Left lung (tissue), 10 donors: ENCODE results near the gene HHEX. TPM values are rescaled to one million over a fixed set of nuclear protein-coding genes. Genes with fewer than 3 reads are reported as not detected.

Experiments
- ATAC-seq: fragments of 200-7000 bp; cut with Tn5 transposase; one replicate; pipeline ENCODE4 v1.9.1; 2020; ENCODE audit warnings: moderate library complexity
- DNase-seq, 4 donors: peaks; one replicate each; pipeline ENCODE4 v3.0.0-alpha.2; 2013 to 2020
- H3K27ac ChIP-seq, 2 donors: fragments of 200-600 bp; sonication (generic) in 1 of 2; one replicate each; pipeline versions ENCODE4 v1.5.0 to v1.8.0; 2020 to 2021
- H3K27me3 ChIP-seq, 2 donors: fragments of 200-600 bp; sonication (generic) in 1 of 2; one replicate each; pipeline versions ENCODE4 v1.5.0 to v1.8.0; 2020 to 2021
- H3K36me3 ChIP-seq, 2 donors: fragments of 200-600 bp; sonication (generic) in 1 of 2; one replicate each; pipeline versions ENCODE4 v1.5.0 to v1.8.0; 2020 to 2021
- H3K4me1 ChIP-seq, 2 donors: fragments of 200-600 bp; one replicate each; pipeline ENCODE4 v1.8.0; 2021
- H3K4me3 ChIP-seq, 2 donors: fragments of 200-600 bp; sonication (generic) in 1 of 2; one replicate each; pipeline versions ENCODE4 v1.5.0 to v1.8.0; 2020 to 2021; ENCODE audit warnings: mild to moderate bottlenecking in 1 of 2
- H3K9me3 ChIP-seq, 2 donors: fragments of 200-600 bp; sonication (generic) in 1 of 2; one replicate each; pipeline versions ENCODE4 v1.5.0 to v1.8.0; 2020 to 2021
- CTCF ChIP-seq, 2 donors: fragments of 200-600 bp; sonication (generic) in 1 of 2; IDR thresholded peaks; one replicate each; pipeline versions ENCODE4 v1.5.0 to v1.8.0; 2021; ENCODE audit warnings: antibody characterized with exemption in 2 of 2
- intact Hi-C, 2 donors: fragments of 100-400 bp; cut with DNase I; formaldehyde crosslinking; loops; one replicate each; pipeline versions ENCODE4 v1.11.2 to v1.14.2; 2022
- polyA plus RNA-seq, 6 donors: library from polyadenylated mRNA; unstranded; fragments of 120-200 nt; gene quantifications; one replicate each; pipeline ENCODE4 v1.2.1, GENCODE V29; 2013; ENCODE audit not compliant: insufficient read length in 6 of 6
- total RNA-seq, 2 donors: library from RNA; stranded (reverse); fragmentation: NEBNext Ultra II Directional; extraction: Animal tissue kit (Norgen Biotek cat#: 25700); gene quantifications; one replicate each; pipeline ENCODE4 v1.2.1, GENCODE V29; 2021
- donor health status: DM: no; HTN: yes; CAD: no.
- donor health status: DM: no; HTN: no; CAD: no.

Gene HHEX
- total and polyA plus RNA-seq, 8 donors: 13.7 to 44.1 (median 31.3) TPM

- intact Hi-C loops: no loop called here
- Histone ChIP-seq H3K4me3 (no peak overlapping the region), H3K36me3 (peaks cover 0 to 21% of the 10 kb centered on the region in 2 donors), H3K27me3 (peaks cover 13 to 48% of the 10 kb centered on the region in 2 donors), H3K9me3 (no peaks in the 10 kb centered on the region), H3K27ac (no peak overlapping the region), H3K4me1 (peaks cover 0 to 49% of the 10 kb centered on the region in 2 donors)
- ATAC-seq: no peak
- DNase-seq: no peak
- no peak for TF ChIP-seq CTCF (IDR thresholded peaks at IDR 0.05)
These were observed 7.0 kb downstream of the HHEX start for GRCh38 chr10:92696606-92697383.

- Histone ChIP-seq H3K9me3 (no peaks in the 10 kb centered on the region), H3K27me3 (peaks cover 5 to 41% of the 10 kb centered on the region in 2 donors), H3K27ac (no peak overlapping the region), H3K4me1 (peaks cover 0 to 39% of the 10 kb centered on the region in 2 donors), H3K4me3 (no peak overlapping the region), H3K36me3 (peaks cover 0 to 21% of the 10 kb centered on the region in 2 donors)
- no peak for ATAC-seq
- intact Hi-C loops: no loop called here
- no peak for DNase-seq
- TF ChIP-seq CTCF (IDR thresholded peaks at IDR 0.05): no peak
These were observed 8.1 kb downstream of the HHEX start for GRCh38 chr10:92697663-92698511.

- H3K27ac ChIP-seq: peak overlapping the region in 1 of 2 donors; percentile 5
- H3K27me3 ChIP-seq: peaks cover 5 to 41% of the 10 kb centered on the region in 2 donors
- peaks cover 0 to 21% of the 10 kb centered on the region in 2 donors for H3K36me3 ChIP-seq
- no peak for ATAC-seq
- DNase-seq: no peak
- H3K9me3 ChIP-seq: no peaks in the 10 kb centered on the region
- H3K4me3 ChIP-seq: peak overlapping the region; percentile 9 to 38
- intact Hi-C loops: no loop called here
- TF ChIP-seq CTCF (IDR thresholded peaks at IDR 0.05): no peak
- H3K4me1 ChIP-seq: peaks cover 0 to 28% of the 10 kb centered on the region in 2 donors
These were observed 9.4 kb downstream of the HHEX start for GRCh38 chr10:92699193-92699517.

- DNase-seq (peak in 3 of 4 donors; percentile 42 to 83 (median 60)), ATAC-seq (peak; percentile 68)
- H3K4me3 ChIP-seq: peak overlapping the region; percentile 9 to 38
- TF ChIP-seq CTCF (IDR thresholded peaks at IDR 0.05): no peak
- H3K27ac ChIP-seq: peak overlapping the region in 1 of 2 donors; percentile 5
- intact Hi-C loops: loop anchor here in 1 of 2 donors (10.0 kb wide), 1 partner anchor 55 kb away; no protein-coding TSS in a partner anchor
- H3K36me3 ChIP-seq: peaks cover 0 to 15% of the 10 kb centered on the region in 2 donors
- peaks cover 0 to 28% of the 10 kb centered on the region in 2 donors for H3K4me1 ChIP-seq
- peaks cover 5 to 41% of the 10 kb centered on the region in 2 donors for H3K27me3 ChIP-seq
- H3K9me3 ChIP-seq: no peaks in the 10 kb centered on the region
These were observed 10.0 kb downstream of the HHEX start for GRCh38 chr10:92699518-92700381.
